Neutrophil (primary cell): ENCODE results near the gene MYO1E.
A peak's percentile ranks its signal among the peaks of the same experiment; 100 is the strongest.

ENCODE experiments used
- H3K27ac ChIP-seq: fragments of 200-600 bp; sonication (generic); 2 replicates; pipeline ENCODE4 v1.5.1; 2016; ENCODE audit warnings: mild to moderate bottlenecking, moderate library complexity
- H3K27me3 ChIP-seq: fragments of 200-600 bp; sonication (generic); 2 replicates; pipeline ENCODE4 v1.6.0; 2016; ENCODE audit warnings: mild to moderate bottlenecking
- H3K36me3 ChIP-seq: fragments of 200-600 bp; sonication (generic); 2 replicates; pipeline ENCODE4 v1.5.1; 2017
- H3K4me1 ChIP-seq, 2 experiments: fragments of 200-600 bp in 1 of 2; sonication (generic) in 1 of 2; 1 replicate in 1 of 2; 2 replicates in 1 of 2; pipeline versions ENCODE4 v1.5.1 to v1.6.1; 2013 to 2016; ENCODE audit warnings: low read depth in 1 of 2, low read length in 1 of 2, mild to moderate bottlenecking in 1 of 2, moderate library complexity in 1 of 2; ENCODE audit not compliant: control insufficient read depth in 1 of 2, insufficient read depth in 1 of 2
- H3K4me3 ChIP-seq, 2 experiments: fragments of 200-600 bp in 1 of 2; sonication (generic) in 1 of 2; 1 replicate in 1 of 2; 2 replicates in 1 of 2; pipeline ENCODE4 v1.5.1; 2013 to 2016; ENCODE audit warnings: low read depth in 1 of 2, low read length in 1 of 2, mild to moderate bottlenecking in 1 of 2, moderate library complexity in 1 of 2
- H3K9me3 ChIP-seq: fragments of 200-600 bp; sonication (generic); 2 replicates; pipeline ENCODE4 v1.5.1; 2016
- TF ChIP-seq, protein P1 (sequence below): fragments of 200-600 bp; sonication (generic); IDR thresholded peaks from 2 replicates; pipeline ENCODE4 v1.5.1; 2016; ENCODE audit warnings: antibody characterized with exemption

MYO1E gene

DNA sequence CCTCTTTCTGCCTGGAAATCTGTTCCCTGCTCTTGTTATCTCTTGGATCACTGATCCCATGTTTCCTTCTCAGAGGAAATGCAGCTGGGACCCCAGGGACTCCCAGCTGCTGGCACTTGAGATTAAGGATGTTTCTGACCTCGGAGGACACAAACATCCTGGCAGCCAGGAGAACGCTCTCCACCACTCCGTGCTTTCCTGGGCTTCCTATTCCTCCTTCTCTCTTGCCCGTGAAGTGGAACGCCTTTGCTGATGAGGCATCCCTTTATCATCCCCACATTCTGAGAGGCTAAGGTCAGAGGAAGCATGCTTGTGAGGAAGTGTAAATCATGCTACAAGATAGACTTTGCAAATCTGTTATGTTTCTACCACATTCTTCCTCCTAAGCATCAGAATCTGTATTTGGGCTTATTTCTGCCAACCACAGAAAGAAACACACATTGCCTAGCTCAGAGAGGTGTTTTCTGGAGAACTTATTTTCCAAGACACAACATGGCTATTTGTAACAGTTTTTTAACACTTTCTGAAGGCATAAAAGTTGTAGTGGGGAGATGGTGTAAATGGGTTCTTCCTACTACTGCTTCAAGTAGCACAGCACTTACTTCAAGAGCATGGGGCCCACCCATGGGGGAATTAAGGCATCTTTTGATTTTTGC, 191.6 kb downstream of the MYO1E start:
- H3K4me1 ChIP-seq: peaks cover 5 to 11% of the 10 kb centered on the region in 2 experiments
- no peaks in the 10 kb centered on the region for H3K36me3 ChIP-seq
- H3K9me3 ChIP-seq: no peaks in the 10 kb centered on the region
- peaks cover 25% of the 10 kb centered on the region for H3K27me3 ChIP-seq
- H3K27ac ChIP-seq: no peak overlapping the region
- no peak overlapping the region for H3K4me3 ChIP-seq
- TF ChIP-seq, protein P1, sequence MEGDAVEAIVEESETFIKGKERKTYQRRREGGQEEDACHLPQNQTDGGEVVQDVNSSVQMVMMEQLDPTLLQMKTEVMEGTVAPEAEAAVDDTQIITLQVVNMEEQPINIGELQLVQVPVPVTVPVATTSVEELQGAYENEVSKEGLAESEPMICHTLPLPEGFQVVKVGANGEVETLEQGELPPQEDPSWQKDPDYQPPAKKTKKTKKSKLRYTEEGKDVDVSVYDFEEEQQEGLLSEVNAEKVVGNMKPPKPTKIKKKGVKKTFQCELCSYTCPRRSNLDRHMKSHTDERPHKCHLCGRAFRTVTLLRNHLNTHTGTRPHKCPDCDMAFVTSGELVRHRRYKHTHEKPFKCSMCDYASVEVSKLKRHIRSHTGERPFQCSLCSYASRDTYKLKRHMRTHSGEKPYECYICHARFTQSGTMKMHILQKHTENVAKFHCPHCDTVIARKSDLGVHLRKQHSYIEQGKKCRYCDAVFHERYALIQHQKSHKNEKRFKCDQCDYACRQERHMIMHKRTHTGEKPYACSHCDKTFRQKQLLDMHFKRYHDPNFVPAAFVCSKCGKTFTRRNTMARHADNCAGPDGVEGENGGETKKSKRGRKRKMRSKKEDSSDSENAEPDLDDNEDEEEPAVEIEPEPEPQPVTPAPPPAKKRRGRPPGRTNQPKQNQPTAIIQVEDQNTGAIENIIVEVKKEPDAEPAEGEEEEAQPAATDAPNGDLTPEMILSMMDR: no peak

DNA sequence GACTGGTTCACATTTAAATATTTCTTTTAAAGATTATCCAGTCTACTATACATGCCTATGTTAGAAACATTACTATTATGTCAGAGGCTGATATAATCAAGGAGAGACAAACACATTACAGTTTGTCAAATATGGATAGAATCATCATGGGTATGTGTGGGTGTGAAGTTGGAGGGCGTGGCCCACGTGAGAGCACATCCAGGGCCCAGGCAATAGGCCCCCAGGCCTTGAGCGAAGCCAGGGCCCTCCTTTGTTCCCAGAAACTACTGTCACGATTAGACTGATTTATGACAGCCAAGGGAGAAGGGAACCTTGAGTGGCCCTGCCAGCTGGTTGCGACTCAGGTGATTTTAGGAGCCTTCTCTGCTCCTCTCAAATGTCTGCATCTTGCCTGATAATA, 193.0 kb downstream of the MYO1E start:
- H3K27me3 ChIP-seq: peaks cover 39% of the 10 kb centered on the region

DNA sequence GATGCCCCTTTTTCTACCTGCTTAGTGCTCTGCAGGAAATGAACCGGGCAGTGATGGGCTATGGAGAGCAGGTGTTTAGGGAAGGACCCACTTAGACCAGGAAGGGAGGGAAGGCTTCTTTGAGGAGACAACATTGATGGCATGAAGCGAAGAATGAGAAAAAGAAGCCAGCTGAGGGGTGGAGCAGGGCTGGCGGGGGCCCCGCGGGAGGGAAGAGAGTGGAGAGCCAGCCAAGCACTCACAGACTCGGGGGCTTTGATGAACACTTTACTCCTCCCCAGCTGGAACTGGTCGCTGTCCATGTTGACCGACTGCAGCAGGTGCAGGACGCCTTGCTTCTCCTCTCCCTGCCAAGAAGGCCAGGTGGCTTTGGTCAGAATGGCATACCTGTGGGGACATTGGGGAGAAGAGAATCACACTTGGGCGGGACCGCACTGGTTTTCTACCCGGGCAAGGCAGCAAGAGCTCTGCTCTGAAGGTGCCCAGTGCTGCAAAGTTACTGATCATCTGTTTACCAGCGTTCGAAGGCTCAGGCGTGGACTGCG, 194.4 kb downstream of the MYO1E start:
- TF ChIP-seq, protein P1: no peak
- Histone ChIP-seq H3K4me3 (no peak overlapping the region), H3K27me3 (peaks cover 49% of the 10 kb centered on the region), H3K27ac (no peak overlapping the region), H3K36me3 (no peaks in the 10 kb centered on the region), H3K9me3 (no peaks in the 10 kb centered on the region), H3K4me1 (peaks cover 0 to 5% of the 10 kb centered on the region in 2 experiments)

More for the DNA sequence above, 193.0 kb downstream of the MYO1E start:
- H3K36me3 ChIP-seq: no peaks in the 10 kb centered on the region
- no peak overlapping the region for H3K27ac ChIP-seq
- TF ChIP-seq, protein P1: no peak
- no peak overlapping the region for H3K4me3 ChIP-seq
- H3K9me3 ChIP-seq: no peaks in the 10 kb centered on the region
- H3K4me1 ChIP-seq: peaks cover 0 to 5% of the 10 kb centered on the region in 2 experiments

DNA sequence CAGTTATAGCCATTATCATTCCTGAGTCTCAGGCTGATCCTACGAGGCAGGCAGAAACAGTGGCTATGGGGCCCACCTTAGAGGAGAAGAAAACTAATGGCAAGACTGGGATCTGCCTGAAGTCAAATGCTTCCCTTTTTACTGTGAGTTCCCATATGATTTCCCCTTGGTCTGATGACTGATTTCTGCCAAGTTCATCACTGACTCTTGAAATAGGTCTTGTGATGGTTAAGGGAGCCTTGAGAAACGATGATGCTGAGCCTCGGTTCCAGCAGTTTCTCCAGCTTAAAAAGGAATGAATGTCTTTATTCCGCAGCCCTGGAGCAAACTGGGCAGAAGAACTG, 195.4 kb downstream of the MYO1E start:
- no peaks in the 10 kb centered on the region for H3K36me3 ChIP-seq
- no peaks in the 10 kb centered on the region for H3K9me3 ChIP-seq
- peaks cover 0 to 5% of the 10 kb centered on the region in 2 experiments for H3K4me1 ChIP-seq
- H3K27ac ChIP-seq: peak overlapping the region; percentile 25
- TF ChIP-seq, protein P1: no peak
- no peak overlapping the region for H3K4me3 ChIP-seq
- H3K27me3 ChIP-seq: peaks cover 49% of the 10 kb centered on the region

DNA sequence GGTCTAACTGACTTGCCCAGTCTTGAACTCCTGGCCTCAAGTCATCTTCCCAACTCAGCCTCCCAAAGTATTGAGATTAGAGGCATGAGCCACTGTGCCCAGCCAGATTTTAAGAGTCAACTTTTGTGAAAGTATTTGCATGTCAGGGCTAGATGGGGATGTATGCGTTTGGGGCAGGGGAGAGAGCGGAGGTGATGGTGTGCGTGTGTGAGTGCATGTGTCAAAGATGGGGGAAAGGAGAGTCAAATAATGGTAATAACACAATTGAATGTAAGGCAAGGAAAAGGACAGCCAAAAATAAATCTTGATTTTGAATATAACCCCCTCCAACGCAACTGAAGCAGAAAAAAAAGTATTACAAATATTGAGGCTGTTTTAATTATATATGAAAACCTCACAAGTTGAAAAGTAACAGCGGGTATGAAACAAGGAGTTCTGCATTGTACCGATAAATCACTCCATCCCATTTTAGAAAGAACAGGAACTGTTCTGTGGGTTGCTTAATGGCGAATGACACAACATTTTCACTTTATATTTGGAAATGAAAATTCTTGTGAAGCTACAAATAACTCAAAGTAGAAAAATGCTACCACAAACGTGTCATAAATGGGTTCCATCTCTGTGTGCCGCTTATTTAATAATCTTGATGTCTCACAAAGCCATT, 195.9 kb downstream of the MYO1E start:
- TF ChIP-seq, protein P1: no peak
- Histone ChIP-seq H3K27ac (peak overlapping the region; percentile 25), H3K4me3 (no peak overlapping the region), H3K27me3 (peaks cover 49% of the 10 kb centered on the region), H3K4me1 (peaks cover 0 to 5% of the 10 kb centered on the region in 2 experiments), H3K9me3 (no peaks in the 10 kb centered on the region), H3K36me3 (no peaks in the 10 kb centered on the region)
